DMS53 treated with DMSO at 0.1 percent for 48 hours (cell line): ENCODE data around the gene COX17.
"Not testable (repeated sequence)": the region's sequence is repeated elsewhere in the genome, so short reads cannot be mapped to it uniquely, and the experiment has no call there.

Experiments used
- DNase-seq: peaks from one replicate; lab custom pipeline; 2025; ENCODE audit not compliant: unreplicated experiment; lab: John Stamatoyannopoulos, UW

Gene COX17, protein sequence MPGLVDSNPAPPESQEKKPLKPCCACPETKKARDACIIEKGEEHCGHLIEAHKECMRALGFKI

DNA sequence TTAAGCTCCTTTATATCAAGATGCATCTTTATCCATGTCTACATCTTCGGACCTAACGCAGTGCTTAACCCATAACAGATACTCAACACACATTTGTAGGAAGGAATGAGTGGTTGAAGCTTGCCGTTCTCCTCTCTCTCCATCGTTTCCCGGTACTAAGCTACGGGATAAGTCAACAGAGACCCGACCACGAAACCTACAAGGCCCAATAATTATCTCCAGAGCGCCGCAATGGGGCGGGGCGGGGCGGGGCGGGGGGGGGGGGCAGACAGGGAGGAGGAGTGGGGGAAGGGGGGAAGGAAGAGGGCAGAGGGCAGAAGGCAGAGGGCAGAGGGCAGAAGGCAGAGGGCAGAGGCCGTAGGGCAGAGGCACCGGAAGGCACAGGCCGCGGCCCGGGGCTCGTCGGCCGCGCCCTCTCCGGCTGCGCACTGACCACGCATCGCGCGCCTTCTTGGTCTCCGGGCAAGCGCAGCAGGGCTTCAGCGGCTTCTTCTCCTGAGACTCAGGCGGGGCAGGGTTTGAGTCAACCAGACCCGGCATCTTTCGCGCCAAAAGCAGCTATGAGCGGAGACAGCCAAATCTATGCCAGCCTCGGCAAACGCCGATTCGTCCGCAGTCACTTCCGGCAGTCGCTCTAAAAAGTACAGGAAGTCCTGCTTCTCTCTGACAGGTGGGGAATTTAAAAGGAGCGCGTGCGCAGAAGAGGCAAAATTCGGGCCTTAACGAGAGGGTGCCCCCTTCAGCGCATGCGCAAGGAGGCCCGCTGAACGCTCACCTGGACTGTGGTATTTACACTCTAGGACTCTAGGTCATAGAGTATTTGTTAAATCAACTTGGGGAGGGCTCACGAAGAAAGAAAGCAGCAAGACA, at the start of gene COX17:
TSS of gene COX17 (minus strand) at position 636 of the 870 bp plus-strand sequence. CDS start at position 540, 96 bp downstream.
- peak; percentile 93 for DNase-seq

DNA sequence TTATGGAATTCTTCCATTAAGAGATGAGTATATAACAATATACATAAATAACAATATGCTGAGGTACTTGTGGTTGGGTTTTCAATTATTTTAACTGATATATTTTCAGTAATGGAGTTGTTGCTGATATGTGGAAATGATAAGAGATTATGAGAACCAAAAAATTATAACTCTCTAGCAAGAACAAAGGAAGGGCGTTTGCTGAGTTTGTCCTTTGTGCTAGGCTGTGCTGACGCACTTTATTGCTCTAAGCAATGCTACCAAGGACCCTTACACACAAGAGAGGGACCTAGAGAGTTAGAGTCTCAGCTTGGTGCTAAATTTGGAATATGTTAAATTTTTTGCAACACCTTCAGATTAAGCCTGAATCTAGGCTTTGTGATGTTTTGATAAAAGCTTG, 49.7 kb upstream of the COX17 start:
- no peak for DNase-seq

DNA sequence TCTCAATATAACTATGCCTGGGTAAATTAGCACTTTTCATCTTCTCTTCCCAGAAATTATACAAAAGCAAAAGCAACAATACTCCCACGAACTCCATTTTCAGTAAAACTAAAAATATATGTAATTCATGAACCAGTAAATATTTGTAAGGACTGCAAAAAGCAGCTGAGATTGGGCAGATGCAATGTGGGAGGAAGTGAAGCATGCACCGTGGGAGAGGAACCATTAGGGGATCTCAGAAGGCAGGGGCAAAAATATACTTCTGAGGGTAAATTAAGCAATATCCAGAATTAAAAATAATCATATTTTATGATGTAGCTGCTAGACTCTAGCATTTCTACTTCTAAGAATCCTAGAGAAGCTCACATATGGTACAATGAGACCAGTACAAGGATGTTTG, 45.8 kb upstream of the COX17 start:
- DNase-seq: no peak

DNA sequence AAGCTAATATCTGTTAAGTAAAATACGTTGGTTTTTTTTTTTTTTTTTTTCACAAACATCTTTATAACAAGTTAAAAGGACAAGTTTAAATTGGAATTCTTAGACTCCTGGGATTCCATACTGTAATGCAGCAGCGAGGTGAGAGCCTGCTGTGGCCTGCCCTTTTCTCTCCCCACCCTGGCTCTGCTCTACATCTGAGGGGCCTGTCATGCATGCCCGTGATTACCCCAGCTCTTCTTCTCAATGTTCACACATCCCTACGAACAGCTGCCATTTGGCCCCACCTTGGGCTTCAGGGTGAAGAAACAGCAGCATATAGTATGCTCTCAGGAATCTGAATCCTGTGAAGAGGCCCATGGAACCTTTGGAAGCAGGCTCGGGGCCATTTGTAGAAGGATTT, 40.3 kb upstream of the COX17 start:
- no peak for DNase-seq

DNA sequence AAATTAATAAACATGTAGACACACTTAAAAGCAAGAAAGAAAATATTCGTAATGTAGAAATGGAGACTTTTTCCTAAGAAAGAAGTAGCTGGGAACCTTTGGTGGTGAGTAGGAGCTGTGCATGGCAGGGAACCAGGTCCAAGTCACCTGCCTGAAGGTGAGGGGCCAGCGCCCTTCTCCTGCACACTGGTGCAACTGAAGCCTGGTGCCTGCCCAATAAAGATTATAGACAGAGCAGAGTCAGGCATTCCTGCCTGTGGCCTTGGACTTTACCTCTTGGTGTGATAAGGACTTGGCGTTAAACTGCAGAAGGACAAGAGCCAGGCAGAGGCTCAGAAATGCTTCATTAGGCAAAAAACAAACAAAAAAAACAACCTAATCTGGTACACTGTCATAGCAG, 39.8 kb upstream of the COX17 start:
- no peak for DNase-seq

DNA sequence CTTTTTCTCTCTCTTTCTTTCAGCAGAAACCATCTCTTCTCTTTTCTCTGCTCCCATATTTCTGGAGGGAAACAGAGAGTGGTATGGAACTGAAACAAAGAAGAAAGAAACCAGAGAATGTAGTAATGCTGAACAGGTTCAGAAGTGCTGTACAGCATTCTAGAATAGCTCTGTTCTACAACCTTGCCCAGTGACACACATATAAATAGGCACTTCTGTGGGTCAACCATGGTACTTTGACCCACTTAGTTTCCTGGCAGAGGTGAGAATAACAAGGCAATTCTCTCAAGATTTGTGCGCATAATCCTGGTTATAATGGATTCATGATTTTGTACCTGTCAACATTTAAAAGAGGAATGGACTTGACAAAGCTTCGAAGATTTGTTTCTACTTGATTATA, 37.9 kb upstream of the COX17 start:
- no peak for DNase-seq

DNA sequence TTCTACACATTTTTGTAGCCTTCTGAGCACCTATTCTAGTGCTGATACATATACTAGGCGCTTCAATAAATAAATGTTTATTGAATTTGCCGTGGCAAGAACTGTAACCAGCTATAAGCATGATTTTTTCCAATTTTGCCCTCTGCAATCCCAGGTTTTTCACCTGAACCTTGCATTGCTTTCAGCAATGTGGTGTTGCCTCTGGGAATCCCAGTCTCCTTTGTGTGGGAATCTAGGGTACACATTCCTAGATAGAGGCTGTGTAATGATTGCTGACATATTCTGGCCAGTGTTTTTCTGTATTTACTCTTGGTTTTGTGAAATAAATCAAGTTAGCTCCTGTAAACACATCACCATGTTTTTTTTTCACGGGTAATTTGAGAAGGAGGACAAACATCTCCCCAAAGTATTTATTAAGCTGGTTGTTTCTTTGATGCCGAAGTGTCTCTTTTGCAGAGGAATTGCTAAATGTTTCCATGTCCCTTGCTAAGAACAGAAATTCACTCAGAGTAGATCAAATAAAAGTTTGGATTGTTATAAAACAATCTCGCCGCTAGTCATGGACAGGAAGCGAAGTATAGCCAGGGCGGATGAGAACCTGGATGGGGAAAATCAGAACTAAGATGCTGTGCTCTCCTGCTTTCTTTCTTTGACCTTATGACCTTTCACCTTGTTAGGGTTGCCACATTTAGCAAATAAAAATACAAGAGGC, 26.8 kb upstream of the COX17 start:
- DNase-seq: no peak

DNA sequence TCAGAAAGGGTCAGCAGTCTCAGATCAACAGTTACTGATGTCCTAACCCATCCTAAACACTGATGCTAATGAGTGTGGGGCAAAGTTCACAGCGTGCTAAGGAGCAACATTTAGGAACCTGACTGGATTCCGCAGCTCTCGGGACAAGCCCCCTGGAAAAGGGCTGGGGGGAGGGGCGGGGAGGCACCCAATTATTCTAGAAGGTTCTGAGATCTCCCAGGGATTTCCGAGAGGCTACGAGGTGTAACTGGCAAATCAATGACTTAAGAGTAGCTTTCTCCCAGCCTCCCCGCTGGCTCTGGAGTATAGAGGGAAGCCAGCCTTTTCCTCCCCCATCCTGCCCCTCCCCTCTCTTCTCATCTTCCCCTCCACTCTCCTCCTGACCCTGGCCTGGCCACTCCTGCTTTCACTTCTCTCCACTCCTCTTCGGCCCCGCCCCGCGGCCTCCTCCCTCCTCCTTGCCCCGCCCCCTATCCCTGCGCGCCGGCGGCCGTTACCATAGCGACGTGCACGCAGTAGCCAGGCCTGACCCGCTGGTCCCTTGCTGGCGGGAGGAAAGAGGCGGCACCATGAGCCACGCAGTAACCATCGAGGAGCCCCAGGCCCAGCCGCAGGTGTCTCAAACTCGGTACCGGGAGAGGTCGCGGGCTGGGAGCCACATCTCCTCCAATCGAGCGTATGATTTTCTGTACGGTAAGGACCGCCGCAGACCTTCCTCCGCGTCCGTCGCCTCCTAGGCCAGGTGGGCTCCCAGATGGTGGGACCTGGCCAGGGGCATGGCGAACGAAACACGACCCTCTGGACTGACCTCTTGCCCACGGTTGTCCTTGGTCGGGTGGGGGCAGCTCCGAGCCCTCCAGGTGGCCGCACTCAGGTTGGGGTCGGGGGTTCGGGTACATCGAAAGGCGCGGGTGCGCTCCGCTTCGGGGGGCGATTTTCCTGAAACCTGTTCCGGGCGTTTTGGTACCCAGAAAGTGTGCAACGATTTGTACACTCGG, 25.6 kb upstream of the COX17 start, which contains the start of gene CFAP91:
TSS of gene CFAP91 (plus strand) at position 493 of the 998 bp plus-strand sequence. CDS start at position 570, 77 bp downstream.
- DNase-seq: peak; percentile 81

DNA sequence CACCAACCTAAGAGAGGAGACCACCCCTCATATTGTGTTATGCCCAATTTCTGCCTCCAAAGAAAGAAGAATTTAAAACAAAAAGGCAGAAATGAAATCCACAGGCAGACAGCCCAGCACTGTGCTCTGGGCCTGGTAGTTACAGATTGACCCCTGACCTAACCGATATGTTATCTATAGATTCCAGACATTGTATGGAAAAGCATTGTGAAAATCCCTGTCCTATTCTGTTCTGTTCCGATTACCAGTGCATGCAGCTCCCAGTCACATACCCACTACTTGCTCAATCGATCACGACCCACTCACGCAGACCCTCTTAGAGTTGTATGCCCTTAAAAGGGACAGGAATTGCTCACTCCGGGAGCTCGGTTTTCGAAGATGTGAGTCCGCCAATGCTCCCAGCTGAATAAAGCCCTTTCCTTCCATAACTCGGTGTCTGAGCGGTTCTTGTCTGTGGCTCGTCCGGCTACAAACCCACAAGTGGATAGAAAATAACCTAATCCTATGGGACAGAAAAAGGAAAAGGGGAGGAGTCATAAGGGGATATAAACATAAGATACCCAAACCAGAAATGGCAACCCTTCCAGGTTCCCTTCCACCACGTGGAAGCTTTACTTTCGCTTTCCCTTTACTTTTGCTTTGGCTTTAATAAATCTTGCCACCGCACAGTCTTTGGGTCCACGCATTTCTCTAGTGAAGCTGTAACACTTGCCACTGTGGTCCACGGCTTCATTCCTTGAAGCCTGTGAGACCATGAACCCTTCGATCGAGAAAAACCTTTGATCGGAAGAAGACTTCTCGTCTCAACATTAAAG, 23.9 kb upstream of the COX17 start:
- DNase-seq: no peak

DNA sequence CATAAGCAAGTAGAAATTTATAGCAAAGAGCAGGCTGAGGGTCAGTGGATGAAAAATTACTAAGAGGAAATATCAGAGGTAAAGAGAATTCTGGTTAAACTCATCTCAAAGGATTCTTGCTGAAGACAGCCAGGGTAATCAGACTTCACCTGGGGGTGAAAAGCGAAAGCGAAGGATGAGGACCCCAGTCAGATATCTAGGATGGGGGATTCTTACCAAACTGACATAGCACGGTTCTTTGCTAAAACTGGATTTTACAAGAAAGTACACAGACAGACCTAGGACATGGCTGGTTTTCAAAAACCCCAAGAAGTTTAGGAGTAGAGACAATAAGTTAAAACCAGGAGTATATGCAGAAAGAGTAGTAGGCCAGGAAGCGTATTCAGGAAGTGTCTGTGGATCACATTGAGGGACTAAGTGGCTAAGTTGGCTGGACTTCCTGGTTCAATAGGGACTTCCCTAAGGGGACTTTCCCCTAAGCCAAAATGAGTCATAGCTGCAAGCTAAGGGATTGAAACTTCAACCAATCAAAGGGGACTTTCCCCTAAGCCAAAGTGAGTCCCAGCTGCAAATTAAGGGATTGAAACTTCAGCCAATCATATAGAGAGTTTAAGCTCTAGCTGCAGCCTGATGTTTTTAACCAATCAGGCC, 23.2 kb upstream of the COX17 start:
- DNase-seq: peak; percentile 31

DNA sequence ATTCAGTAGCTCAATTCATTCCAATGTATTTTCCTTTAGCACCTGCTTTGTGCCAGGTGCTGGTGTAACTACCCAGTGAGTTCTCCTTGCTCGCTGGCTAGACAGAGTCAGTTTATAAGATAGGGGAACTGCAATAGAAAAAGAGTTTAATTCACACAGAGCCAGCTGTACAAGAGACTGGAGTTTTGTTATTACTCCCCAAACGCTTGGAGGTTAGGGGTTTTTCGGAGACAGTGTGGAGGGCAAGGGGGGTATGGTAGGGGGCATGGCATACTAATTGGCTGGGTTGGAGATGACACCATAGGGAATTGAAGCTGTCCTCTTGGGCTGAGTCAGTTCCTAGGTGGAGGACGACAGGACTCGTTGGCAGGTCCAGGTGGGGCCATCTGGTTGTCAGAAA, 20.2 kb upstream of the COX17 start:
- DNase-seq: no peak

DNA sequence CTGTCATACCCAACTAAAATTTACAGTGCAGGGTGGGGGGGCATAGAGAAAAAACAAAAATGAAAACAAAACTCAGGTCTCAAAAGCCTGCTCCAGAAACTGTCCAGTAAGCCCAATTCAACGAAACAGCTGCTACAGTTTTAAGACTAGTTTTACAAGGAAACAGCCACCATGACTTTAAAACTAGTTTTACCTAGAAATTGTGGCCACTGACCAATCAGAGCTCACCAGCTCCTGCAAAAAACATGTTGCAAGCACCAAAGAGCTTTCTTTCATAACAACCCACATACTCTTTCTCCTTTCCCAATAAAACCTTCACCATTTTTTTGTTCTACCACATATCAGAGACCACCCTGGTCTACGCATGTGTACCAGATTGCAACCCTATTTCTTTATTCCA, 18.3 kb upstream of the COX17 start:
- no peak for DNase-seq

DNA sequence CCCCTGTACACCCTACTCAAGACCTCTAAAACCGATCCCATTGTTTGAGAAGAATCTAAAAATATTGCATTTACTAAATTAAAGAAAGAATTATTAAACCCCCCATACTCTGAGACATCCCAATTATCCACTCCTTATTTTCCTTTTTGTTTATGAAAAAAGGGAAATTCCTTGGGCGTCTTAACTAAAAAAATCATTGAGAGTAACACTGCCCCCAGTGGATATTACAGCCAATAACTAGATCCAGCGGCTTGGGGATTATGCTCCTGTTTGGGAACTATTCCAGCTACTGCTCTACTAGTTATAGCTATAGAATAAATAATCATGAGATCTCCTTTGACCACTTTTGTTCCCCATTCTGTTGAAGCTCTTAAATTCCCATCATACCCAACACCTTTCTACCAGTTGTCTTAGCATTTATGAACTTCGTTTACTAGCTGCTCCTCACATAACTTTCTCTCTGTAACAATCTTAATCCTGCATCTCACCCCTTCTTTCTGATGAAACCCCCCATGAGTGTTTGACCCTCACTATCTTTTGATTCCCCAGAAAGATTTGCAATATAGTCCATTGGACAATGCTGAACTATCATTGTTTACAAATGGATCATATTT, 12.9 kb upstream of the COX17 start:
- DNase-seq: no peak

DNA sequence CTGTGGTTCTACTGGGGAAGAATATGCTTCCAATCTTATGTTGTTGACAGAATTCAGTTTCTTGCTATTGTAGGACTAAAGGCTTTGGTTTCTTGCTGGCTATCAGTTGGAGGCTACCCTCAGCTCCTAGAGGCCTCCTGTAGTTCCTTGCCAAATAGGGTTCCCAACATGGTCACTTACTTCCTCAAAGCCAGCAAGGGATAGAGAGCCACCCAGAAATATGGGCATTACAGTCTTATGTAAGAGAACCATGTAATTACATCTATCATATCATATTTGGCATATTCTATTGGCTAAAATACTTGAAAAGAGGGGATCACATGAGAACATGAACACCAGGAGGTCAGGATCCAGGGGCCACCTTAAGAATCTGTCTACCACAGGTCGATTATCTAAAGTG, 6.2 kb upstream of the COX17 start:
- DNase-seq: no peak

DNA sequence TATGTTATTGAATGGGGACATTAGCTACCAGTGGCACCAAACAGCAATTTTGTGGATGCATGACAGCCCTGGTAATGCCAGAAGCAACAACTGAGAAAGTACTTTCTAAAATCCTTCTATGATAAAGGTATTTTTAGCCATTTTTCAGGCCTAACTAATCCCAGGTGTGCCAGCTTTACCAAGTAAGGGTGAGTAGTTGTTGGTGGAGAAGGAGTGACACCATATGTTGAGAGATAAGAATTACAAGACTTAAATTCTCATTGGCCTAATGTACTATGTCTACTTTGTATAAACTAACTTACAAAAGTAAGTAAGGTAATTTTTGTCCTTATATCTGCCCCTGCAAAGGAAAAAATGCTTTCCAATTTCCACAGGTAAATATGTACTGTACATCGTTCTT, 4.1 kb upstream of the COX17 start:
- DNase-seq: peak; percentile 22

DNA sequence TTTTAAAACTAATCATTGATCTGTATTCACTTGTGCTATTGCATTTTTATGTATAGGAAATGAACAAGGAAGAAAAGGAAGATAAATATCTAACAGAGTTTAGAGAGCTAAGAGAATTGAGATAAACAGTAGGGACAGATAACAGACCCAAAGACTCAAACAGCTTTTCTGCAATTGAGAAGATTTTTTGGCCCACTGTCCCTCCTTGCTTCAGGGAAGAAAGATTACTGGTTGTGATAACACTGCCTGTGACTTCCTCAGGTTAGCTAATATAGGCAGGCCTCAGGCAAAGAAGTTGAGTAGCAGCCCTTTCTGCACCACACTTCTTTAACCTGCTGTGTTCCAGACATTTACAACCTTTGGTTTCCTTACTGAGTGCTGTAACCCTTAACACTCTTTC, 2.7 kb upstream of the COX17 start:
- no peak for DNase-seq

DNA sequence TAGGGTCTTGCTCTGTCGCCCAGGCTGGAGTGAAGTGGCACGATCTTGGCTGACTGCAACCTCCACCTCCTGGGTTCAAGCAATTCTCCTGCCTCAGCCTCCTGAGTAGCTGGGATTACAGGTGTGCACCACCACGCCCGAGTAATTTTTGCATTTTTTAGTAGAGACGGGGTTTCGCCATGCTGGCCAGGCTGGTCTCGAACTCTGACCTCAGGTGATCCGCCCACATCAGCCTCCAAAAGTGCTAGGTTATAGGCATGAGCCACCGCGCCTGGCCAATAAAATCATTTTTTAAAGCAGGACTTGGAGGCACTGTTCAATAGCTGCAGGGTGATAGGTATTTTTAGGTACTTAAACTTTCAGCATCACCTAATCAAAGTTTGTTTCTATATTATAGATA, 1.0 kb upstream of the COX17 start:
- DNase-seq: not testable (repeated sequence)

DNA sequence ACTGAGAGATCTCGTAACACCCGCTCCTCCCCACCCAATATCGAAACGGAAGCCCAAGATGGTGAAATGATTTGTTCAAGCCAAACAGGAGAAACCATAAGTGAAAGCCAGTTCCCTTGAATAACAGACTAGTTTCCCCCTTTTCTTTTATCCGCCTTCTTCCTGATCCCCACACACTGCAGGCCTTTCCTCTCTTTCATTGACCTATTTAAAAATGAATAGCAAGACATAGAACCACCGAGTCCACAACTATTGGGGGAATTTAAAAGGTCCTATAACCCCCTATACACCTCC, 382 bp upstream of the COX17 start:
- DNase-seq: no peak

DNA sequence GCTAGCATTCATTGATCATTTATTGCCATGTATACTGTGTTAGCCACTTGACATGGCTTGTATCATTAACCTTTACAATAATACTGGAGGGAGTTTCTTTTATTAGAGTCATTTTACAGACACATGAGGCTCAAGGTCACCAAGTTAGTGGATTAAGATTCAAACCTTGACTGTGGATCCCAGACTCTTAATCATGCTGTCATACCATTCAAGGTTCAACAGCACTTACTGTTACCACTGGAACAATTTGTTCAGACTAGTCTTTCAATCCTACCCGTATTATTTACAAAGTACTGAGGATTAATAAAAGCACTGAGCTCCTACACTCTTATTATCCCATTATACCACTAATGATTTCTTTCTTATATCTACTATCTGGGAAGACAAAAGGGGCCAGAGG, 1.2 kb downstream of the COX17 start:
- DNase-seq: no peak
